Subcutaneous adipose tissue (tissue), 4 donors: ENCODE data around the gene REXO1. TPM values are rescaled to one million over a fixed set of nuclear protein-coding genes. Genes with fewer than 3 reads are reported as not detected.

Source experiments
- total RNA-seq, 4 donors: library from RNA; depleted of rRNA; stranded (reverse); fragments of >200 nt; gene quantifications; one replicate each; pipeline ENCODE4 v1.1.0, GENCODE V29; 2016
- TF ChIP-seq, protein P1 (sequence below): fragments of 450-650 bp; IDR thresholded peaks from one replicate; pipeline ENCODE4 v1.5.1; 2016; ENCODE audit warnings: low read depth, mild to moderate bottlenecking, control low read depth, antibody characterized with exemption, moderate library complexity

The REXO1 gene
- total RNA-seq, 4 donors from 2014 or later, result 12.3 to 30.5 (median 20.1) TPM

DNA sequence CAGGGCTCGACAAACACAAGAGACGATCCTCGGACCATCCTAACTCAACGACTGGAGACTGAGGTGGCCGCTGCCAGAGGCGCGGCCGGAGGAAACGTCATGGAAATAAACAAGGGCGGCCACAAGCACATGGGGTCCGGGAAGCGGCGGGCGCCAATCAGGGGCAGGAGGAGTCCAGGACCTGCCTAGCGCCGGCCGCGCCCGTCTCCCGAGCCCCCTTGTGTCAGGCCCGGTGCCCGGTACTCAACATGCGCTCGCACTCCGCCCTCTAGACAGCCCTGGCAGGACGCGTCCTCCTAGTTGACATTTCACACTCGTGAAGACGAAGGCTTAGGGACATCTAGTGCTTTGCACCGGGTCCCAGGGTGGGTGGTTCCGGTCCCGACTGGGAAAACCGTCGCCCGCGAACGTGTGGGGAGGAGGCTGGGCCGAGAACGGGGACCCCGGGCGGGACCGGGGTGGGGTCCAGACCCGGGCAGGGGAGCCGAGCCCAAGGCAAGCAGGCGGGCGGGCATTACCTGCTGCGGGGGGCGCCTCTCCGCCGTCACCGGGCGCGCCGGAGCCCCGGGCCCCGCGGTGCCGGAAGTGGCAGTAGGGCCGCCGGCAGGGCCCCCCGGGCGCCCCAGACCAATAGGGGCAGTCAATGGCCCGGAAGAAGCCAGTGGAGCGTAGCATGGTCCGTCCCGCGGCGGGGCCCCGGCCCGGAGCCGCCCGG is 442 bp downstream of the REXO1 start:
- TF ChIP-seq, protein P1, sequence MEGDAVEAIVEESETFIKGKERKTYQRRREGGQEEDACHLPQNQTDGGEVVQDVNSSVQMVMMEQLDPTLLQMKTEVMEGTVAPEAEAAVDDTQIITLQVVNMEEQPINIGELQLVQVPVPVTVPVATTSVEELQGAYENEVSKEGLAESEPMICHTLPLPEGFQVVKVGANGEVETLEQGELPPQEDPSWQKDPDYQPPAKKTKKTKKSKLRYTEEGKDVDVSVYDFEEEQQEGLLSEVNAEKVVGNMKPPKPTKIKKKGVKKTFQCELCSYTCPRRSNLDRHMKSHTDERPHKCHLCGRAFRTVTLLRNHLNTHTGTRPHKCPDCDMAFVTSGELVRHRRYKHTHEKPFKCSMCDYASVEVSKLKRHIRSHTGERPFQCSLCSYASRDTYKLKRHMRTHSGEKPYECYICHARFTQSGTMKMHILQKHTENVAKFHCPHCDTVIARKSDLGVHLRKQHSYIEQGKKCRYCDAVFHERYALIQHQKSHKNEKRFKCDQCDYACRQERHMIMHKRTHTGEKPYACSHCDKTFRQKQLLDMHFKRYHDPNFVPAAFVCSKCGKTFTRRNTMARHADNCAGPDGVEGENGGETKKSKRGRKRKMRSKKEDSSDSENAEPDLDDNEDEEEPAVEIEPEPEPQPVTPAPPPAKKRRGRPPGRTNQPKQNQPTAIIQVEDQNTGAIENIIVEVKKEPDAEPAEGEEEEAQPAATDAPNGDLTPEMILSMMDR, result no peak

DNA sequence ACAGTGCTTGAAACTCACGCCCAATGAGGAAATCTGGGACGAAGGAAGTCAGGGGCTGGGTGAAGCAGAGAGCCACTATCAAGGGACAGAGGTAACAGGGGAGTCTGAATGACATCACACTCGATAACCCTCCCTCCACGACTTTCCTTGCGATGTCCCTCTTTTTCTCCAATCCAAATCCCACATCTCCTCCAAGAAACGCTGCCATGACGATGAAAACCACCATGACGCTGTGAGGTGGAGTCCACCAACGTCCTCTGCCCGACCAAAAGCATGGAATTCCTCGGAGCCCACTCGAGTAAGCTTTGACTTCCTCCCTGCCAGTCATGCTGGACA is 967 bp downstream of the REXO1 start:
- TF ChIP-seq, protein P1, result no peak

DNA sequence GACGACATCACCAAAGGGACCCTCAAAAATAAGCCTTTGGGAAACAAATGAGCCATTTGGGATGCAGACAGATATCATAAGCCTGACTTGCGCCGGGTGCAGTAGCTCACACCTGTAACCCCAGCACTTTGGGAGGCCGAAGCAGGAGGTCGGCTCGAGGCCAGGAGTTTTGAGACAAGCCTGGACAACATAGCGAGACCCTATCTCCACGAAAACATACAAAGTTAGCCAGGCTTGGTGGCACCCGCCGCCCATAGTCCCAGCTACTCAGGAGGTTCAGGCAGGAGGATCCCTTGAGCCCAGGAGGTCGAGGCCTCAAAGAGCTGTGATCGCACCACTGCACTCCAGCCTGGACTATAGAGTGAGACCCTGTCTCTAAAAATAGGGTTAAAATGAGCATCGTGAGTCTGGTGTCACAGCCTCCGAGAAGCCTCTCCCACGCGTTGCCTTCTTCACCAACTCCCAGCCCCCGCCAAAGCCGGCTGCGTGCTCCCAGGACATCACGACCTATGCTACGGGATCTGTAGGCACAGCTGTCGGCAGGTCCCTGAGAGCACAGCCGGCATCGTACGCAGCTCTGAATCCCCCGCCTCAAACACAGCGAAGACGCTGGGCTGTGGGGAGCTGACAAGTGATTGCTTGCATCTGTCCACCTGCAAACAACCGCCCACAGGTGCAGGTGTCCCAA is 1.6 kb downstream of the REXO1 start:
- TF ChIP-seq, protein P1, result no peak

DNA sequence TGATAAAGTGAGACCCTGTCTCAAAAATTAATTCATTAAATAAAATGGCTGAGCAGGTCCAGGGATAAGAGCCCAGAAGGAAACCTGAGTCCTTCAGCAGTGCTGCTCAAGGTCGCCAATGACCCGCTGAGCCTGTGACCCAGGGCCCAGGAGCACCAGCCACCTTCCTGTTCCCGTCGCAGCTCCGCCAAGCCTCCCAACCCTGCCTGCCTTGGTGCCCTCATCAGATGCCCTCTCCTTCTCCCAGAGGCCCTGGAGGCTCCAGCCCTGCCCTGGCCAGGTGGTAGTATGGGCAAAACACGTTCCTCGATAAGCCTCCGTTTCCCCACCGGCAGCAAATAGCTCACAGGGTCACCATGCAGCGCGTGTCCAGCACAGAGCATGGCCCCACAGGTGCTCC is 2.6 kb downstream of the REXO1 start:
- TF ChIP-seq, protein P1, result no peak

DNA sequence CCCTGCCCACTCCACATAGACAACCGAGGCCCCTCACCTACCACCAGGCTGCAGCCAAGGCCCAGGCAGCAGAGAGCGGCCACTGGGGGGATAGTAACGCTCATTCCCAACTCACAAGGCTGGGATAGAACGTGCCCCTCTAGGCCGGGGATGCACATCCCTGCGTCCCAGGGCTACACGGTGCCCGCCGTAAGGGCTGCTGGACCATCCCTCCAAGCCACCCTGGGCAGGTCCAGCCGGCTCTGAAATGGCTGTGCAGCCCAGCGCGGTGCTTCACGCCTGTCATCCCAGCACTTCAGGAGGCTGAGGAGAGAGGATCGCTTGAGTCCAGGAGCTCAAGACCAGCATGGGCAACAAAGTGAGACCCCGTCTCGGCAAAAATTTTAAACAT is 3.2 kb downstream of the REXO1 start:
- TF ChIP-seq, protein P1, result no peak

DNA sequence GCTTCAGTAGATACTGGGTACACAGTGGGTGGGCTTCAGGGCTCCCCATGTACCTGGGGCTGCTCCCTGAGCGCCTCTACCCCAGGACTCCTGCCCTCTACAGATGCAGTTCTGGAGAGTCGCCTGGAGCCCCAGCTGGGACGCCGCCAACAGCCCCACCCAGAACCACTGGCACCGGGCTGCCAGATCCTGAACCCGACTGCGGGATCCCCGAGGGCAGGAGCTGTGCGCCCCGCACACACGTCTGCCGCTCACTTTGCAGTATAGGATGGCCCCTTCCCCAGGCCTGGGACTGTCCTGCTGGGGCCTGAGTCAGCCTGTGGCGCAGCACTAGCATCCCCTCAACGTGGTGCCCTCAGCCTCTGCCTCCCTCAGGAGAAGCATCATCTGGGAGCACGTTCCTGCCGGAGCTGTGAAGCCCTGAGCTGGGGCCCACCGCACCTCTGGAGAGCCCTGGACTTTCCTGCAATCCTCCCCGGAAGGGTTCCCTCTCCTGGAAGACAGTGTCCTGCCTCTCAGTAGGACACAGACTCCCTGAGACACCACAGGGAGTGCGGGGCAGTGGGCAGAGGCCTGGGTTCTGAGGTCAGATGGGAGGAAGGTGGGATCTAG is 3.7 kb downstream of the REXO1 start:
- TF ChIP-seq, protein P1, result no peak

DNA sequence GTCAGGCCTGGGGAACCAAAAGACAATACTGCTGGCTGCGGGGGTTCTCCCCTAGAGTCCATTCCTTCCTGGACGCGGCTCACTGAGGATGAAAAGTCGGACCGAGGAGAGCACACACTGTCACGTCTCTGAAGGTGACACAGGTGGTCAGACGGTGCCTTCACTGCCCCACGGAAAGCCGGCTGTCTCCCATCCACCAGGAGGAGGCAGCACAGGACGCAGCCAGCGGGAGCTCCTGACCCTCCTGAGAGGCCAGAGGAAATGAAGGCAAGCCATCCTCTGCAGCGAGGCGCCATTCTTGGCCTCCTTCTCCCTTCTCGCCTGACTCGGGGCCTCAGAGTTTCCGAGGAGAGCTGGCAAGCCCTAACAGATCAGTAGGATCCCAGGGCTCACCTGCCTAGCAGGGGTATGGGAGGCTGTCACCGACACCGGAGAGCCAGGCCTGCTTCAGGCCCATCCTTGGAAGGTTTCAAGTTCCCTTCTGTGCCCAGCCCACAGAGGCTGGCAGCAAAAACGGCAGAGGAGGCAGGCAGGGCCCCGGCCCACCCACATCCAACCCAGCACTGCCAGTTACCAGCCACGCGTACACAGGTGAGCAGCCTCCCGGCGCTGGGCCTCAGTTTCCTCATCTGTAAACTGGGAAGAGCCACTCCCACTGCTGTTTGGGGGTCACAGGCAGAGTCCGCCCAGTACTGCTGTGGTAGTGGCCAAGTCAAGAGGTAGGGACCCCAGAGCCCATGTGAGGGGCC is 4.5 kb downstream of the REXO1 start:
- TF ChIP-seq, protein P1, result no peak
